Left renal cortex interstitium (tissue), 4 donors: ENCODE measurements around the gene COPS2. TPM values are rescaled to one million over a fixed set of nuclear protein-coding genes. Genes with fewer than 3 reads are reported as not detected.
"Not testable (repeated sequence)": the region's sequence is repeated elsewhere in the genome, so short reads cannot be mapped to it uniquely, and the experiment has no call there.

Source experiments
- DNase-seq, 4 donors: peaks; one replicate each; pipeline ENCODE4 v3.0.0-alpha.2; 2013; ENCODE audit warnings: low read depth in 4 of 4, low spot score in 2 of 4, missing footprints in 1 of 4
- polyA plus RNA-seq, 4 donors: library from polyadenylated mRNA; unstranded; fragments of 120-200 nt; gene quantifications; one replicate each; pipeline ENCODE4 v1.2.1, GENCODE V29; 2013; ENCODE audit not compliant: insufficient read length in 4 of 4

The COPS2 gene
- 100 to 1,000 TPM in 2 of 4 donors, 10 to 100 TPM in 2; 82.1 to 116 (median 98.8) TPM for polyA plus RNA-seq

DNA sequence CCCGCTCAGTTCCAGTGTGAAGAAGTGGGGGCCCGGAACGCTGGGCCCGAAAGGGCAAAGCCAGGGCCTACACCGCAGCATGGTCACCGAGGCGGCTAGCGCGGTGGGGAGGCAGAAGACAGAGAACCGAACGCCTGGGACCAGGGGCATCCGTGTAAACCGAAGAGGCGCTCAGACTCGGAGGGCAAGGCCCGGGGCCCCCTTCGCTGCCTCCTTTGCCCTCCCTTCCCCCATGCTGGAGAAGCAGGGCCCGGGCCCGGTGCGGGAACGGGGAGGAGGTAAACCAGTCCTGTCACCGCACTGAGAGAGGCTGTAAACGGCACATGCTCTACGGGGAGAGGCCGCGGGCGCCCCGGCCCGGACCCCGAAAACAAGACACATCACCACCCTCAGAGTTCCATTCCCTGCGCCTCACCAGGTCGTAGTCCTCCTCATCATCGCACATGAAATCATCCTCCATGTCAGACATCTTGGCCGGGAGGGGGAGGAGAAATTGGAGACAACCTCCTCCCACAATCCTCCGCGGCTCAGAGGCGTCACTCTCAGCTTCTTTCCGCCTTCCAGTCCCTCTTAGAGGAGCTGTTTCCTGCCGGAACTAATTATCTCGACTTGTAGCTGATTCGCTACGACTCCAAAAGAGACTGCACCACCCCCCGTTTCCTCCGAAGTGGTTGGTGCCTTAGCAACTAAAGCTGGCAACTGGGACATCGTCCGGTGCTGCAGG, at the start of gene COPS2:
TSS of gene COPS2 (minus strand) at position 490 of the 724 bp plus-strand sequence. CDS start at position 469, 21 bp downstream.
- peak; percentile 95 to 99 (median 96) for DNase-seq

DNA sequence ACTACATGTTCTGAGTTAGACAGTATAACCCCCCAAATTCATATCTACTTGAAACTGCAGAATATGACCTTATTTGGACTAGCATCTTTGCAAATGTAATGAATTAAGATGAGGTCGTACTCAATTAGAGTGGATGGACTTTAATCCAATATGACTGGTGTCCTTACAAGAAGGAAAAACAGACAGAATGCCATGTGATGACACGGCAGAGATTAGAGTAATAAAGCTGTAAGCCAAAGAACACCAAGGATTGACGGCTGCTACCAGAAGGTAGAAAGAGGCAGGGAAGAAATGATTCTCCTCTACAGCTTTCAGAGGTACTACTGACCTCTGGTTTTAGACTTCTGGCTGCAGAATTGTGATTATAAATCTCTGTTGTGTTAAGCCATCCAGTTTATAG, 44.9 kb upstream of the COPS2 start:
- DNase-seq, result no peak

DNA sequence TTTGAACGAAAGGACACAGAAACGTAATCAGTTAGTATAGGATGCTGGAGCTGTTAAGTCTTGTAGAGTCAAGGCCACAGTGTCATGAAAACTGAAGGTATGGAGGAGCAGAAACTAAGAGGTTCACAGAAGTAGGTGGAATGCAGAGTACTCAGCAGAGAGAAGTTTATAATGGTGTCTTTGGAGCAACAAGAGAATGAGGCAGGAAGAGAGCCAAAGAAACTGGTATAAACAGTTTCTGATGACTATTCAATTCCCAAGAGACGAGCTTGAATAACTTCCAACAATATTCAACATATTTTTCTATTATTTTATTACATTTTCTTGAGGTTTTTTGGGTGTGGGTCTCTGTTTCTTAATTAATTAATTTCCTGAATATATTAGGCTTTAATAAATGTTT, 44.3 kb upstream of the COPS2 start:
- no peak for DNase-seq

DNA sequence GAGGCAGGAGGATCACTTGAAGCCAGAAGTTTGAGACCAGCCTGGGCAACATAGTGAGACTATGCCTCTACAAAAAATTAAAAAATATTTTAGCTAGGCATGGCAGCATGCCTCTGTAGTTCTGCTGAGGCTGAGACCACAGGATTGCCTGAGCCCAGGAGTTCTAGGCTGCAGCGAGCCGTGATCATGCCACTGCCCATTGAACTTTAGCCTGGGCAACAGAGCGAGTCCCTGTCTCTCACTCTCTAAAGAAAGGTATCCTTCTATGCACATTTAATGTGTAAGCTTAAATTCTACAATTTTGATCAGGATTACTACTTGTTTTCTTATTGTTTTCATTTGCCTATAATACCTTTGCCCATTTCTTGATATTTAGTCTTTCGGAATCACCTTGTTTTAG, 41.5 kb upstream of the COPS2 start:
- peak in 1 of 4 donors; percentile 4 for DNase-seq

DNA sequence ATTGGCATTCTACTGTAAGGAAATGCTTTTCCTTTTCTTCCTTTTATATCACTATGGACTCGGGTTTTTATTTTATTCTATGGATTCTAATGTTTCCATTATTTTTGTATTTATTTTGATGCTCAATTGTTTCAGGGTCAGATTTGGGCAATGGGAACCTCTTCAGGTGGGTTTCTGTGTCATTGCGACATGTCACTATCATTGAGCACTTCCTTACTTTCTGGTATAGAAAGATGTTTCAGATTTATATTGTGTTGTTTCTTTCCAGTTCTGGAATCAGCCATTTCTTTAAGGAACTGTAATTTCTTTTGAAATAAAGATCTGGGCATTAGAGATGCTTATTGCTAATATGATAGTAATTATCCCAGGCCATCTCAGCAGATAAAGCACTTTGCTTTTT, 36.5 kb upstream of the COPS2 start:
- no peak for DNase-seq

DNA sequence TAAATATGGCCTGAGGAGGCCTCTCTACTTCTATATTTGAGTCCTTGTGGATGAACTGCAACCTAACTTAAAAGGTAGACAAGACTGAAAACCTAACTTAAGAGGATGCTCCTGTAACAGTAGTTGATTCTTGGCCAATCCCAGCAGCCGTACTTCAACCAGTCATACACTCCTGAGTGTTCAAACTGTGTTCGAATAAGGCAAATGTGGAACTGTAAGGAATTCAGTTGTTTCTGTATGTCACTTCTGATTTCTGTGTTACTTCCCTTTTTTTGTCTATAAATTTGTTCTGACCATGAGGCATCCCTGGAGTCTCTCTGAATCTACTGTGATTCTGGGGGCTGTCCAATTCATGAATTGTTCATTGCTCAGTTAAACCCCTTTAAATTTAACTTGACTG, 35.2 kb upstream of the COPS2 start:
- no peak for DNase-seq

DNA sequence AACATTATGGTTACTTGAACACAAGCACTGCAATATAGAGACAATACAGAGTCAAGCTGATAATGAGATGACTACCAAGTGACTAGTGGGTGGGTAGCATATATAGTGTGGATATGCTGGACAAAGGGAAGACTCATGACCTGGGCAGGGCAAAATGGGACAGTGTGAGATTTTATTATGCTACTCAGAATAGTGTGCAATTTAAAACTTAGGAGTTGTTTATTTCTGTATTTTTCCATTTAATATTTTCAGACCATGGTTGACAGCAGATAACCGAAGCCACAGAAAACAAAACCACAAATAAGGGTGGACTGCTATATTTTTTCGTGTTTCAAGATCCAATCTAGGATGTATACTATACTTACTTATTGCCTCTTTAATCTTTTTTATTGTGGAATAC, 34.2 kb upstream of the COPS2 start:
- no peak for DNase-seq

DNA sequence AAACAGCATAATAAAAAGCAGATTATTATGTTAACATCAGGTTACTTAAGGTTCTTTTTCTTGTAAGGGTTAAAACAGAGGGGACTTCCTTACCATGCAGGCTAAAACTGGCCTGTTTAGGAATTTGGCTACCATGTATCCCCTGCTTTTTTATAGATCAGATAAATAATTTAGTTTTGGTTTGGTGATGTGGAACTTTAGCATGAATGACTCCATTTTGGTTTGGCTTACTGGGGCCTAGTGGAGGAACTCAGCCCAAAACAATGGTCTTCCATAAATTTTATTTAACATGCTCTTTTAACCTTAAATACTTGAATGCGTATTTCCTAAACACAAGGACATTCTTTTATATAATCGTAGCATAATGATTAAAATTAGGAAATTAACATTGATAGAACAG, 33.5 kb upstream of the COPS2 start:
- no peak for DNase-seq

DNA sequence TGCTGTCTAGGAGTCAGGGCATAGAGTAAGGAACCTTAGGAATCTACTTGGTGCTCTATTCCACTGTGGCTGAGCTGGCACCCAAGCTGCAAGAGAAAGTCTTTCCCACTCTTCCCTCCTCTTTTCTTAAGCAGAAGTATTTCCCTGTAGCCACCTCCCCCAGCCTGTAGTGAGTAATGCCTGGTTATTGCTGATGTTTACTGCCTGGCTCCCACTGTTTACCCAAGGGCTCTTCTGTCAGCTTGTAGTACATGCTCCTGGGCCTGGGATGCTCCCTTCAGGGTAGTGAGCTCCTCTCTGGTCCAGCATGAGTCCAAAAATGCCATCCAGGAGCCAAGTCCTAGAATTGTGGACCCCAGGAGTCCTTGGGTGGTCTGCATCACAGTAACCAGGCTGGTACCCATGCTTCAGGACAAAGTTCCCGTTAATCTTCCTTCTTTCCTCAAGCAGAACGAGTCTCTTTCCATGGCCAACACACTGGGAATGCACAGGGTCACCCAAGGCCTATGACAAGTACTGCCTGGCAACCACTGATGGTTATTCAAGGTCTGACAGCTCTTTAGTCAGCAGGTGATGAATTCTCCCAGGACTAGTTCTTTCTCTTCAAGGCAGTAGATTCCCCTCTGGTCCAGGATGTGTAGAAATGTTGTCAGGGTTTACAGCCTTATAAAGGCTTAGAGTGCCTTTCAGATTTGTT, 32.3 kb upstream of the COPS2 start:
- no peak for DNase-seq

DNA sequence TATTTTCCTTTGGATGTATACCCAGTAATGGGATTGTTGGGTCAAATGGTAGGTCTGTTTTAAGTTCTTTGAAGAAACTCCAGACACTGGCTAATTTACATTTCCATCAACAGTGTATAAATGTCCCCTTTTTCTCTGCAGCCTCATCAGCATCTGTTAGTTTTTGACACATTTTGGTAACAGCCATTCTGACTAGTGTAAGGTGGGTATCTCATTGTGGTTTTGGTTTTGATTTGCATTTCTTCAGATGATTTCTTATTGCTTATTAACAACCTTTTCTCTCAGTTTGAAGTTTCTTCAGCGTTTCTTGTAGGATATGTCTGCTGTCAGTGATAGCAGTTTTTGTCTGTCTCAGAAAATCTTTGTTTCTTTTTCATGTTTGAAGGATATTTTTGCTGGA, 30.1 kb upstream of the COPS2 start:
- no peak for DNase-seq

DNA sequence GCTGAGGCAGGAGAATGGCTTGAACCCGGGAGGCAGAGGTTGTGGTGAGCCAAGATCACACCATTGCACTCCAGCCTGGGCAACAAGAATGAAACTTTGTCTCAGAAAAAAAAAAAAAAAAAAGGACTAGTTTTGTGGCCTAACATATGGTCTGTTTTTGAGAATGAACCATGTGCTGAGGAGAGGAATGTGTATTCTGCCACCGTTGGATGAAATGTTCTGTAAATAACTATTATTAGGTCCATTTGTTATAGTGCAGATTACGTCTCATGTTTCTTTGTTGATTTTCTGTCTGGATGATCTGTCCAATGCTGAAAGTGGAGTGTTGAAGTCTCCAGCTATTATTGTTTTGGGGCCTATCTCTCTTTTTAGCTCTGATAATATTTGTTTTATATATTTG, 28.3 kb upstream of the COPS2 start:
- not testable (repeated sequence) for DNase-seq

DNA sequence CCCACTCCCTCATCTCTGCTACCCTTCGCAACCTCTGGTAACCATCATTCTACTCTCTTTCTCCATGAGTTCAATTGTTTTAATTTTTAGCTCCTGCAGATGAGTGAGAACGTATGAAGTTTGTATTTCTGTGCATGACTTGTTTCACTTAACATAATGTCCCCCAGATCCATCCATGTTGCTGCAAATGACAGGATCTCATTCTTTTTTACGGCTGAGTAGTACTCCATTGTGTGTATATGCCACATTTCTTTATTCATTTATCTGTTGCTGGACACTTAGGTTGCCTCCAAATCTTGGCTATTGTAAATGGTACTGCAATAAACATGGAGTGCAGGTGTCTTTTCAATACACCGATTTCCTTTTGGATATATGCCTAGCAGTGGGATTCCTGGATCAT, 26.7 kb upstream of the COPS2 start:
- DNase-seq, result no peak

DNA sequence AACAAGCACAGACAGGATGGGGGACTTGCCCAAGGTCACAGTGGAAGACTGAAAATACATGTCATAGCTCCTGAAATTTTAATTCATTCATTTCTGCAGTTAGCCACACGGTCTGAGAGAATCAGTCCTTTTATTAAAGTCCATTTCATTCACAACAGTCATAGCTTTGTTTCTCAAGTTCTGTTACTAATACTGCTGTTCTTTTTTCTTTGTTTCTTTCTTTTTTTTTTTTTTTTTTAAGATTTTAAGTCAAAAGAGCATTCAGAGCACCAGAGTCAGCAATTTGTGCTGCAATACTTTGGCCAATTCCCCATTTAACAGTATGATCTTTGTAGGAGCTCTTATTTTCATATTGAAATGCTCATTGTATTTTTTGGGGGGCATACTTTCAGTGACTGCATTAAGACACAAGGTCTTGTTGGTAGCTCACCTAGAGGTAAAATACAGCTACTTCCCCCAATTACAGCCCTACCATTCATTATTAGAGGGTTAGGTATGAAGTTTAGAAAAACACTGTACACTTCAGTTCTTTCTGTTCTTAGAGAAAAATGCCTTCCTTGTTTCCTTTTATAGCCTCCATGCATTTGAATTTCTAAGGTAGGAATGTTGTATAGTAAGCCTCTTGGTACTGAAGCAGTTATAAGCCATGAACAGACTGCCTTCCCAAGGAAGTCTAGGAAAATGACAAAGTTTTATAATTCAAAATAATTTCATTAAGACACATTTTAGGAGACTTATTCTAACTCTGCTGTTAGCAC, 24.2 kb upstream of the COPS2 start:
- no peak for DNase-seq

DNA sequence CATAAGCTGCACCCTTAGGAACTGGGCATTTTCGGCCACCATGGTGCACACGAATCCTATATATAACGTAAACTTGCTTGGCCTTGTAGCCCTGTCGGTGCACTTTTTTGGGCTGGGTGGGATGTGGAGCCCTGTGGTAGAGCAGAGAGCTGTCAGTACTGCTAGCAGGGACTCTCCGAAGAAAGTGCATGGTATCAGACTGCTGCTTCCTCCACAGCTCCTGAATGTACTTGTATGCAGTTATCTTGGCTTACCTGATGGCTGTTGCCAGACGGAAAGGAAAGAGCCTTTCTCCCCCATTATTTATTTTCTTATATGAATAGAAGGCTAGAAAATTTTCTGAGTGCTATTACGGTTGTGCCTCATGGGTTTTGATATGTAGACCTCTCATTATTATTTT, 23.1 kb upstream of the COPS2 start:
- DNase-seq, result no peak

DNA sequence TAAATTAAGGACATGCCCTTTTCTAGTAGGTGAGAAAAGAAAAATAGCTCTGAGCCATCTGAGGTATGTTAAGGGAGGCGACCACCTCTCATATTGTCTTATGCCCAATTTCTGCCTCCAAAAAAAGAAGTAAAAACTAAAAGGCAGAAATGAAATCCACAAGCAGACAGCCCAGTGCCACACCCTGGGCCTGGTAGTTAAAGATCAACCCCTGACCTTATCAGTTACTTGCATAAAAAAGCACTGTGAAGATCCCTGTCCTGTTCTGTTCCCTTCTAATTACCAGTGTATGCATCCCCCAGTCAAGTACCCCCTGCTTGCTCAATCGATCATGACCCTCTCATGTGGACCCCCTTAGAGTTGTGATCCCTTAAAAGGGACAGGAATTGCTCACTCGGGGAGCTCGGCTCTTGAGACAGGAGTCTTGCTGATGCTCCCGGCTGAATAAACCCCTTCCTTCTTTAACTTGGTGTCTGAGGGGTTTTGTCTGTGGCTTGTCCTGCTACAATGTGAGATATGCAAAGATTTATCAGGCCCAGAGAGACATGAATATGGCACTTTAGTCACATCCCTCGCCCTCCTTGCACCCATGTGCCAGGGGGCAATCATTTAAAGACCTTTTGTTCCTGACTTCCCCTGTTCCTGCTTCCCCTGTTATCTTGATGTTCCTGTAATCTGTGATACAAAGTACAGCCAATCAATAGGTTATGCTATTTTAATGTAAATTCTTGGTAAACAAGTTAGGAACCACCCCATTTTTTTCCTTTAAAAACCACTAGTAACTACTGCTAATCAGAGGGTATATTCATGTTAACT, 20.4 kb upstream of the COPS2 start:
- not testable (repeated sequence) for DNase-seq

DNA sequence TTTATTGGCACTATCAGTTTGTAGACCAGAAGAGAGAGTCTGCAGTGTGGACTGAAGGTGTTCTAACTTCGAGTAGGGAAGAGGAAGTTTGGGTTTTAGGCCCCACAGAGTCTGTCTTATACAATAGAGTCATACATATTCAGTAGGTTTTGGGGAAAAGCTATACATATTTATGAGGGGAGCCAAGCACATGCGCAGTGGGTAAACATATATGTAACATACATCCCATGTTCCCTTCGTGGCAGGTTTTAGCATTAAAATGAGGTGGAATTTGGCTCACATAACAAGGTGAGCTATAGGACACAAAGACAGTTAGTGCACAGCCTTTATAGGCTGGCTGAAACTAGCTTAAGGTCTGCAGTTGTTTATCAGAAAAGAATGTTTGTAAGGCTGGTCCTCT, 19.5 kb upstream of the COPS2 start:
- DNase-seq, result no peak

DNA sequence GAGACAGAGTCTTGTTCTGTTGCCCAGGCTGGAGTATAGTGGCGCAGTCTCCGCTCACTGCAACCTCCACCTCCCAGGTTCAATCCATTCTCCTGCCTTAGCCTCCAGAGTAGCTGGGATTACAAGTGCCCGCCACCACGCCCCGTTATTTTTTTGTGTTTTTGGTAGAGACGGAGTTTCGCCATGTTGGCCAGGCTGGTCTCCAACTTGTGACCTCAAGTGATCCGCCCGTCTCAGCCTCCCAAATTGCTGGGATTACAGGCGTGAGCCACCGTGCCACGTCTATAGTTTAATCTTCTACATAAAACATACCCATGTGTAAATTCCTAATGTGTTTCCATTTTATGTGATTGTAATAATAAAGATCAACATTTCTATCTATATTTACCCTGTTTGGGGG, 16.4 kb upstream of the COPS2 start:
- DNase-seq, result no peak

DNA sequence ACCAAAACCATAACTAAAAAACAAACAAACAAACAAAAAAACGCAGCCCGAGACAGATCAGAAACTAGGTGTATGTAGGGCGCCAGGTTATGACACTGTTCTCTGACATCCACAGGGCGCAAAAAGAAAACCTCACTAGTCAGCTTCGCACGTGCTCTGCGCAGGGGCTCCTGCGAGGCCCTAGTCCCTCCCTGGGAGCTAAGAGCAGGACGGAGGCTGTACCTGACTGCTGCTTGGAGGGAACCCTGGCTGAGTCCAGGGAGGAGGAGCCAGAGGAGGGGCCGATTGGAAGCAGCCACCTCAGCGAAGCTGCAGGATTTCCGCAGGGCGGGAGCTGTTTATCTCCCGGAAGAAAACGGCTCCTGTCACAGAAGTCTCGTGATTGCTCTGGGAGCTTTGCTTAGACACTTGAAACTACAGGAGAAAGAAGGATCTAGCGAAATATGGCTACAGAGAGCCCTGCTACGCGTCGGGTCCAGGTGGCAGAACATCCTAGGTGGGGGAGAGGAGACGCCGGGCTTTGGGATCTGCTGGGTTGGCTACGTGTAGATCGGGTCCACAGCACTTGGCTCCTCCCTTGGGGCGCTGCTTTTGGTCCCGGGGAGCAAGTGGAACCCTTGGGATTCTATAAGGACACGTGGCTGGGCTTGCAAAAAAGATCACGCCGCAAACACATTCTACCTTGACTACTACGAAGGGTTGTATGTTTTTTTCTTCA, 14.6 kb upstream of the COPS2 start, which contains the start of gene GALK2:
TSS of gene GALK2 (plus strand) at position 368 of the 718 bp plus-strand sequence. CDS start at position 444, 76 bp downstream.
- DNase-seq, result peak; percentile 60 to 86 (median 77)

DNA sequence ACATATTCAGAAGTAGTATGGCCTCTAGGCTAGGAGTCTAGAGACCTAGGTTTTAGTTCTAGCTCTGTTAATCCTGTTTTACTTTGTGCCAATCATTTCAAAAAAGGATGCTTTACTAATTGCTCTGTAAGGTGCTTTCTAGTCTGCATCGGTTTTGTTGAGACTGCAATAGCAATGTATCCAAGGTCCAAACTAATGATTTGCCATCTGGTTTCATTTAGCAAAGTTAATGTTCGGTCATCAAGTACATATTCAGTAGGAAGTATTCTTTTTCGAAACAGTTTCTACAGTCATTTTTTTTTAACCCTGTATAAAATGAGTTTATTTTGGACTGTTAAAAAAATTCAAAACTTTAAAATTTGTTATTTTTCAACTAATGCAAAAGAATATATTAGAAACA, 12.6 kb upstream of the COPS2 start:
- no peak for DNase-seq

DNA sequence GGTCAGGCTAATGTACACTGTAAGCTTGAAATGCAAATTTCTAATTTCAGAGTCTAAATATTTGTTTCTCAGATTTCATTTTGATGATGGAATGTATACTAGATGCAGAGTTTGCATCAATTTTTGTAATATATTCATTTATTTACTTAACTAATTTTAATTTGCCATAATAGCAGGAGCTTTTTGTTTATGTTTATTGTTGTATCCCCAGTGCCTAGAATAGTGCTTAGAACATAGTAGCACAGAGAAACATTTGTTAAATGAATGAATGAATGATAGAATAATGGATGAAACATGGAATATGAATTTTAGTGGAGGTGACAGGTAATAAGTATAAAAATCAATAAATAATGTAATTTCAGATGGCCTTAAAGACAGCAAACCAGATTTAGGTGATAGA, 9.5 kb upstream of the COPS2 start:
- DNase-seq, result no peak
